HL-60 (cell line): Measurements from ENCODE around the gene WIPF1.

Source experiments
- DNase-seq, 2 experiments: peaks; one replicate each; pipeline ENCODE4 v3.0.0-alpha.2; 2010 to 2020; ENCODE audit warnings: low read depth in 1 of 2, low spot score in 1 of 2
- H3K27ac ChIP-seq: fragments of 250-450 bp; sonication (Bioruptor Pico); replicated peaks from 2 replicates; pipeline ENCODE4 v1.5.1; 2020; ENCODE audit warnings: mild to moderate bottlenecking, moderate library complexity
- H3K27me3 ChIP-seq: fragments of 250-450 bp; sonication (Bioruptor Pico); 2 replicates; pipeline ENCODE4 v1.5.1; 2021; ENCODE audit warnings: mild to moderate bottlenecking, moderate library complexity; ENCODE audit not compliant: insufficient read depth, poor library complexity, severe bottlenecking
- H3K4me3 ChIP-seq: replicated peaks from 2 replicates; pipeline ENCODE4 v1.5.1; 2011; ENCODE audit warnings: mild to moderate bottlenecking, control low read depth, low read length; ENCODE audit not compliant: insufficient read depth
- CTCF ChIP-seq: IDR thresholded peaks from one replicate; pipeline ENCODE4 v1.5.1; 2011; ENCODE audit warnings: low read length, control low read depth, inconsistent platforms; ENCODE audit not compliant: insufficient read depth
- GABPA ChIP-seq: IDR thresholded peaks from 2 replicates; pipeline ENCODE4 v1.6.1; 2012; ENCODE audit warnings: low read depth
- POLR2AphosphoS5 ChIP-seq: IDR thresholded peaks from 2 replicates; pipeline ENCODE4 v1.6.1; 2012; ENCODE audit warnings: low read depth
- REST ChIP-seq: IDR thresholded peaks from 2 replicates; pipeline ENCODE4 v1.6.1; 2012; ENCODE audit warnings: low read depth; ENCODE audit not compliant: insufficient replicate concordance
- SPI1 ChIP-seq: IDR thresholded peaks from 2 replicates; pipeline ENCODE4 v1.6.1; 2012; ENCODE audit warnings: low read depth, mild to moderate bottlenecking, borderline replicate concordance

The WIPF1 gene

GRCh38 chr2:174608866-174609214 is 11.2 kb upstream of the WIPF1 start:
- no peak overlapping the region for H3K27ac ChIP-seq
- no peak for TF ChIP-seq REST
- no peak for TF ChIP-seq GABPA
- no peak for TF ChIP-seq CTCF
- no peak for TF ChIP-seq SPI1
- TF ChIP-seq POLR2AphosphoS5, result no peak
- no peak for DNase-seq

GRCh38 chr2:174607989-174608865 is 10.6 kb upstream of the WIPF1 start:
- TF ChIP-seq POLR2AphosphoS5 (no peak), REST (no peak), GABPA (no peak), SPI1 (no peak), CTCF (no peak)
- Histone ChIP-seq H3K27ac (no peak overlapping the region), H3K27me3 (no peaks in the 10 kb centered on the region), H3K4me3 (no peak overlapping the region)
- no peak for DNase-seq

More at GRCh38 chr2:174608866-174609214, 11.2 kb upstream of the WIPF1 start:
- Histone ChIP-seq H3K27me3 (no peaks in the 10 kb centered on the region), H3K4me3 (no peak overlapping the region)

GRCh38 chr2:174607584-174607983 is 10.0 kb upstream of the WIPF1 start:
- H3K27ac ChIP-seq, result no peak overlapping the region
- no peak for TF ChIP-seq CTCF
- no peak for TF ChIP-seq GABPA
- TF ChIP-seq REST, result no peak
- no peak overlapping the region for H3K4me3 ChIP-seq
- no peaks in the 10 kb centered on the region for H3K27me3 ChIP-seq
- no peak for DNase-seq
